Bronchial epithelial cell (primary cell): ENCODE data around the gene GBX1. TPM values are rescaled to one million over a fixed set of nuclear protein-coding genes. Genes with fewer than 3 reads are reported as not detected.

ENCODE experiments used
- DNase-seq: peaks from one replicate; pipeline ENCODE4 v3.0.0-alpha.2; 2010; ENCODE audit warnings: low read depth
- FAIRE-seq: peaks from 2 replicates; lab custom pipeline; 2011; peaks lifted over from hg19 to GRCh38; lab: Jason Lieb, UNC
- H3K27me3 ChIP-seq: 2 replicates; pipeline ENCODE4 v1.5.1; 2011; ENCODE audit warnings: low read length; ENCODE audit not compliant: control insufficient read depth, insufficient read depth
- H3K36me3 ChIP-seq: 2 replicates; pipeline ENCODE4 v1.5.1; 2011; ENCODE audit warnings: low read length; ENCODE audit not compliant: control insufficient read depth, insufficient read depth
- H3K4me3 ChIP-seq: 2 replicates; pipeline ENCODE4 v1.5.1; 2011; ENCODE audit warnings: mild to moderate bottlenecking, low read depth, low read length, control low read depth
- CTCF ChIP-seq: IDR thresholded peaks from 2 replicates; pipeline ENCODE4 v1.5.1; 2011; ENCODE audit warnings: mild to moderate bottlenecking, moderate library complexity, low read length, control low read depth, inconsistent platforms; ENCODE audit not compliant: insufficient read depth, severe bottlenecking
- total RNA-seq: library from RNA; depleted of rRNA; stranded (reverse); fragments of >200 nt; gene quantifications from 2 replicates; pipeline ENCODE4 v1.2.1, GENCODE V29; 2014

GBX1 gene
- total RNA-seq: not detected in 2 replicates

GRCh38 chr7:151167197-151167961 lies at the start of gene GBX1:
TSS of gene GBX1 (minus strand) at chr7:151167694. CDS start at chr7:151167548, 146 bp downstream.
- H3K36me3 ChIP-seq: no peaks in the 10 kb centered on the region
- TF ChIP-seq CTCF: no peak
- DNase-seq (no peak), FAIRE-seq (no peak)
- H3K4me3 ChIP-seq: peak within 1 kb of the TSS; percentile 28
- H3K27me3 ChIP-seq: peaks cover 31% of the 10 kb centered on the region

- H3K27me3 ChIP-seq: no peaks in the 10 kb centered on the region
- no peak for TF ChIP-seq CTCF
- no peak for FAIRE-seq
- DNase-seq: no peak
- H3K4me3 ChIP-seq: no peak overlapping the region
- H3K36me3 ChIP-seq: peaks cover 24% of the 10 kb centered on the region
Measured at GRCh38 chr7:151215396-151215795, 47.9 kb upstream of the GBX1 start.

GRCh38 chr7:151213826-151214225 lies 46.3 kb upstream of the GBX1 start:
- no peak for DNase-seq
- H3K27me3 ChIP-seq: no peaks in the 10 kb centered on the region
- H3K4me3 ChIP-seq: no peak overlapping the region
- peaks cover 19% of the 10 kb centered on the region for H3K36me3 ChIP-seq
- FAIRE-seq: no peak
- TF ChIP-seq CTCF: no peak

GRCh38 chr7:151212626-151213025 lies 45.1 kb upstream of the GBX1 start:
- Histone ChIP-seq H3K4me3 (no peak overlapping the region), H3K36me3 (peaks cover 10% of the 10 kb centered on the region), H3K27me3 (no peaks in the 10 kb centered on the region)
- TF ChIP-seq CTCF: no peak
- FAIRE-seq: no peak
- peak; percentile 16 for DNase-seq

GRCh38 chr7:151211155-151211772 lies 43.8 kb upstream of the GBX1 start:
- H3K36me3 ChIP-seq: peaks cover 10% of the 10 kb centered on the region
- H3K27me3 ChIP-seq: no peaks in the 10 kb centered on the region
- FAIRE-seq (no peak), DNase-seq (no peak)
- no peak for TF ChIP-seq CTCF
- no peak overlapping the region for H3K4me3 ChIP-seq
